HG02981 (cell line): ENCODE measurements around the gene LIPF.
"Not testable (repeated sequence)": the region's sequence is repeated elsewhere in the genome, so short reads cannot be mapped to it uniquely, and the experiment has no call there.

Experiments
- ATAC-seq: cut with Tn5 transposase; IDR thresholded peaks from one replicate; pipeline ENCODE4 v1.9.1; 2021; ENCODE audit warnings: mild to moderate bottlenecking, moderate library complexity; ENCODE audit not compliant: unreplicated experiment

Gene LIPF

GRCh38 chr10:88664142-88664541 lies at the start of gene LIPF:
LIPF (plus strand) TSS chr10:88664442; CDS start chr10:88667298, 2,856 bp downstream.
- no peak for ATAC-seq

- no peak for ATAC-seq
Measured at GRCh38 chr10:88616250-88616977, 47.8 kb upstream of the LIPF start.

GRCh38 chr10:88617772-88618300 lies 46.4 kb upstream of the LIPF start:
- ATAC-seq = no peak

GRCh38 chr10:88618496-88618895 lies 45.7 kb upstream of the LIPF start:
- ATAC-seq = no peak

DNA sequence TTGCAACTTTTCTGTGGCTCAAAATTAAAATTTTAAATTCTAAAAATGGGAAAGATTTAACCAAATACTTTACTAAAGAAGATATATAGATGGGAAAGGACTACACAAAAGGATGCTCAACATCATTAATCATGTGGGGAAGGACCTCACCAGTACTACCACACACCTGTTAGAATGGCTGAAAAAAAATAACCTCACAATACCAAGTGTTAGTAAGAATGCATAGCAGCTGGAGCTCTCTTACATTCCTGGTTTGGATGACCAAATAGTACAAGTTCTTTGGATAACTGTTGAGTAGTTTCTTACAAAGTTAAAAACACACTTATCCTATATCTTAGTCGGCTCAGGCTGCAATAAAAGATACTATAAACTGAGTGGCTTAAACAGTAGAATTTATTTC lies 43.8 kb upstream of the LIPF start:
- ATAC-seq = no peak

- ATAC-seq = no peak
Measured at GRCh38 chr10:88623835-88624234, 40.4 kb upstream of the LIPF start.

GRCh38 chr10:88624840-88625239 lies 39.4 kb upstream of the LIPF start:
- ATAC-seq = no peak

DNA sequence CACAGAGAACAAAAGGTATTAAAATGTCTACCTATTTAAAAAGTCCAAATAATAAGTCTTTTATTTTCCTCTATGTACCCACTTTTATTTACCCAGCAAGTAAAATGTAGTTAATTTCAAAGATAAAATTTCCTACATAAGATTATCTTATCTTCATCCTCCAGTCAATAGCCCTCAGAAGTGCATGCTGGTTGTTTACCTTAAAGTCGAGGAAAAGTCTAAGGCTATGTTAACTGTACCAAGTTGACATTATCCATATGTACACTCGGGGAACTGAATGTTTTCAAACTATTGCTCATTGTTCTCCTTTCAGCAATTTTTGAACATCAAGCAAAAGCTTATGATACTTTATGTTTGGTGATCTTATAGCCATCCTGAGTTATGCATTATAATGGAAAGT lies 24.1 kb upstream of the LIPF start:
- no peak for ATAC-seq

GRCh38 chr10:88642209-88642608 lies 22.0 kb upstream of the LIPF start:
- ATAC-seq = no peak

DNA sequence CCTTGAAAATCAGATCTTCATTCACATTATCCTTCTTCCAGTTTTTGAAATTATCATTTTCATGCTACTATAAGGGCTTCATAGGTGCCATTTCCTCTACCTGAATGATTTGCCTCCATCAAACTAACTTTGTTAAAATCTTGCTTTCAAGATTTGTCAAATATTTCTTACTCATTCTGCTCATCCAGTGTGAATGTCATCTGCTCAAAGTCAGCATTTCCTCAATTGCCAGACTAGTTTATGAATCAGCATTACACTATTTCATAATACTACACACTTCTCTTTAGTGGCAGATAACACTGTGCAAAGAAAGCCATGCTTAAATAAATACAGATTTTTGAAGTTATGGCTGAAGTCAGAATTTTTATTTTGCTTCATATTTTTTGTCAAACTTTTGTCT lies 21.3 kb upstream of the LIPF start:
- no peak for ATAC-seq

DNA sequence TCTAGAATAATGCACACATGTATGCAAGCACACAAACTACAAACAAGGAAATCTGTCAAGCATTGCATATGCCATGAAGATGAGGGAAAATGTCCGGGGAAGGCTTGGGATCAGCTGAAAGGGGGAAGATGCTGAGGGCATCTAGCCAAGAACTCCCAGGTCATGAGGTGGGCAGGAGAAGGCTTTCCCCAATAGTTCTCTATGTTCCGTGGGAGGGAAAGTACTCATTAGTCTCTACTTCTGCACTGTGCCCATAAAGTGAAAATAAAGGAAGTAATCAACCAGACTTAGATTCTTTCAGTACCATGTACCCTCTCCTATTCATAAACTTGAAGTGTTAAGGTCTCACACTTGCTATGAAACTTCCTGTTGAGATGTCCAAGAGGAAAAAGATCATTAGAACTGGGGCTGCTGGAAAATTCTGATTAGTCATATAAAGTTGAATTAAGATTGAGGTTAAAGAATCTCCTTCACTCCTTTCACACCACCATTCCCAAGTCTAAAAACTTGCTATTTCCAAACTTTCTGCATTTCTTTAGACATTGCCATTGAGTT lies 17.1 kb upstream of the LIPF start:
- ATAC-seq = no peak

DNA sequence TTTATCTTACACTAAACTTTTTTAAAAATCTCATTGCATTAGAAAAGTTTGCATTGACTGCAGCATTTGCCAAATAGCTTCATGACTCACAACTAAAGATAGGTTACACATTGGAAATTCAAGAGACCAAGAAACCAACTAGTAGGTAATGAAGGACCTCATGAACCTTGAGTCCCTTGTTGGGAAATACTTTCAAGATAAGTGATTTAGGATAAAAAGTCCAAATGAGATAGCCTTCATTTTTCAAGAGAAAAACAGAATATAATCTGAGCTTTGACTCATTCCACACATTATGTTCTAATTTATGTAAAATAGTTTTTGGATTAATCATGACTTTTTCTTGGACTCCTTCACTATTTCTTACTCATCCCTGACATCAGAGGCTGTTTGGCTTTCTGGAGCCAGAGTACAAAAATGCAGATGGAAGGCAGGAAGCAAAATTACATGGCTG lies 13.1 kb upstream of the LIPF start:
- no peak for ATAC-seq

GRCh38 chr10:88652616-88653015 lies 11.6 kb upstream of the LIPF start:
- no peak for ATAC-seq

DNA sequence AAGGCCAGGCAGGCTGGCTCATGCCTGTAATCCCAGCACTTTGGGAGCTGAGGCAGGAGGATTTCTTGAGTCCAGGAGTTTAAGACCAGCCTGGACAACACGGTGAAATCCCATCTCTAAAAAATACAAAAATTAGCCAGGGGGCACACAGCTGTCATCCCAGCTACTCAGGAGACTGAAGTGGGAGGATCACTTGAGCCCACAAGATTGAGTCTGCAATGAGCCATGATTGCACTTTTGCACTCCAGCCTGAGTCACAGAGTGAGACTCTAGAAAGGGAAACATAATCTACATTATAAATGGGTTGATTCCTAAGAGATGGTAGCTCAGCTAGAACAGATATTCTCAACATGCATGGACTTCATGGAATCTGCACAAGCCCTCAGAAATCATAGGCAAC lies 6.3 kb upstream of the LIPF start:
- no peak for ATAC-seq

GRCh38 chr10:88659725-88660597 lies 4.3 kb upstream of the LIPF start:
- ATAC-seq = no peak

DNA sequence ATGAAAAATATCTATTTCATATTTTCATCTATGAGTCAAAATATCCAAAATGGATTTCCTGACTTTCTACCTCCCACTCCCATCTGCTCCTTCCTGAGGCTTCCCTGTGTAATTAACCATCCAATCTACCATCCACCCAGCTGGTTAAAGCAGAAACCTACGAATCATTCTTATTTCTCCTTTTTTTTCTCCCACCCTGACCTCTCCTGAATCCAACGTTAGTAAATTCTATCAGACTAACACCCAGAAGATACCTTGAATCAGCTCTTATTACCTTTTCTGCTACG lies 3.7 kb upstream of the LIPF start:
- ATAC-seq = no peak

- ATAC-seq = no peak
Measured at GRCh38 chr10:88661018-88661417, 3.2 kb upstream of the LIPF start.

DNA sequence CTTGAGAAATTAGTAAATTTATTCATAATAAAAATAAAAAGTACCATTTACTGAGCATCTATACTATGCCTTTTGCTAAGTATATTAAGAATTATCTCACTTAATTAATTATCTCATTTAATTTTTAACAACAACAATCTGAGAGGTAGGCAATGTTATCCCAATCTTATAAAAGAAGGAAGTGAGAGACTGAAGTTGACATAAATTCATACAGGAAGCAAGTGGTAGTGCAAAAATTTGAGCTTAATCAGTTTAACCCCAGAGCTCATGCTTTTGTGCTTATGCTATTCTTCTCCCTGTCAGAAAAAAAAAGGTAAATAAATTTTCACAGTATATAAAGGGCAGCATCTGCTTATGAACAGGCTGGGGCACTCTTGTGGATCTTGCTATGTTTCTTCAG lies 2.7 kb upstream of the LIPF start:
- ATAC-seq = no peak

- ATAC-seq = not testable (repeated sequence)
Measured at GRCh38 chr10:88663153-88663552, 1.1 kb upstream of the LIPF start.

- no peak for ATAC-seq
Measured at GRCh38 chr10:88668465-88668864, 4.2 kb downstream of the LIPF start.

GRCh38 chr10:88670497-88670896 lies 6.3 kb downstream of the LIPF start:
- no peak for ATAC-seq

DNA sequence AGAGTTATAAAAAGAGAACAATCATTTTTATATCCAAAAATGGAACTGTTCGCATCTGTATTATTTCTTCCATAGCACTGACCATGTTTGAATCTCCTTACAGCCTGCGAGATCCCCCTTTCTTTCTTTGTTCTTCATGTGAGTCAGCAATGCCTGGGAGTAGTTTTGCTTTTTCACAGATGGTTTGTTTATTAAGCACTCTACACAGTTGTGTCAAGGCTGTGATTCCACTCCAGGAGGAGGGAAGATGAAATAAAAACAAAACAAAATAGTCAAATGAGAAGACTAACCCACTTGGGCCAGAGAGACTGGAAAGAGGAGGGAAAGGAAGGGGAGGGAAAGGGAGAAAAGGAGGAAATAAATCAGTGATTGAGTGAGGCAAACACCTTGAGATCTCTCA lies 7.8 kb downstream of the LIPF start:
- no peak for ATAC-seq
